Transverse colon (tissue), 4 donors: ENCODE measurements around the gene PHYHD1.

Experiments
- POLR2A ChIP-seq: fragments of 450-650 bp; IDR thresholded peaks from one replicate; pipeline ENCODE4 v1.6.1; 2016; ENCODE audit warnings: antibody characterized with exemption, mild to moderate bottlenecking, moderate library complexity
- POLR2AphosphoS5 ChIP-seq, 3 donors: sonication (generic); formaldehyde crosslinking; IDR thresholded peaks; one replicate each; pipeline ENCODE4 v1.6.1; 2016; ENCODE audit warnings: antibody characterized with exemption in 3 of 3
- TF ChIP-seq, protein P1 (sequence below), 5 experiments: fragments of 200-600 bp in 3 of 5; fragments of 450-650 bp in 2 of 5; sonication (generic) in 3 of 5; IDR thresholded peaks; 1 replicate in 2 of 5; 2 replicates in 3 of 5; pipeline ENCODE4 v1.5.1; 2016 to 2017; ENCODE audit warnings: antibody characterized with exemption in 5 of 5, inconsistent platforms in 3 of 5, mild to moderate bottlenecking in 2 of 5, moderate library complexity in 1 of 5

DNA sequence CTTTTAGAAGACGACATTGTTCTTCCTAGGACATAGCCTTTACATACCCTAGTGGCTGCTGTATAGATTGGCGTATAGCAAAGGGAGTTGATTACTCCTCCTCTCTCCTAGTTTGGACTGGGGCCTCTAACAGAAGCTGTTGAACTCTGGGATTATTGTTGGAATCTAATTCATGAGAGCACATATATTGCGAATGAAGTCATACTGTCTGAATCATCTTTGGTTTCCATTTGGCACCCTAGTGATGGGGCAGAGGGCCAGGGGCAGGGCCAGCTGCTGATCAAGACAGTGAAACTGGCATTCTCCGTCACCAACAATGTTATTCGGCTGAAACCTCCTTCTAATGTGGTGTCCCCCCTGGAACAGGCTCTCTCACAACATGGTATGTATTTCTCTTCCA, 67.0 kb downstream of the PHYHD1 start:
- TF ChIP-seq, protein P1, sequence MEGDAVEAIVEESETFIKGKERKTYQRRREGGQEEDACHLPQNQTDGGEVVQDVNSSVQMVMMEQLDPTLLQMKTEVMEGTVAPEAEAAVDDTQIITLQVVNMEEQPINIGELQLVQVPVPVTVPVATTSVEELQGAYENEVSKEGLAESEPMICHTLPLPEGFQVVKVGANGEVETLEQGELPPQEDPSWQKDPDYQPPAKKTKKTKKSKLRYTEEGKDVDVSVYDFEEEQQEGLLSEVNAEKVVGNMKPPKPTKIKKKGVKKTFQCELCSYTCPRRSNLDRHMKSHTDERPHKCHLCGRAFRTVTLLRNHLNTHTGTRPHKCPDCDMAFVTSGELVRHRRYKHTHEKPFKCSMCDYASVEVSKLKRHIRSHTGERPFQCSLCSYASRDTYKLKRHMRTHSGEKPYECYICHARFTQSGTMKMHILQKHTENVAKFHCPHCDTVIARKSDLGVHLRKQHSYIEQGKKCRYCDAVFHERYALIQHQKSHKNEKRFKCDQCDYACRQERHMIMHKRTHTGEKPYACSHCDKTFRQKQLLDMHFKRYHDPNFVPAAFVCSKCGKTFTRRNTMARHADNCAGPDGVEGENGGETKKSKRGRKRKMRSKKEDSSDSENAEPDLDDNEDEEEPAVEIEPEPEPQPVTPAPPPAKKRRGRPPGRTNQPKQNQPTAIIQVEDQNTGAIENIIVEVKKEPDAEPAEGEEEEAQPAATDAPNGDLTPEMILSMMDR (IDR thresholded peaks at IDR 0.05), result no peak
- TF ChIP-seq POLR2A, result no peak
- peak in 1 of 3 donors; percentile 29 for TF ChIP-seq POLR2AphosphoS5 (IDR thresholded peaks at IDR 0.05)
